ENCODE measurements around the gene ULBP3.
"Not testable (repeated sequence)": the region's sequence is repeated elsewhere in the genome, so short reads cannot be mapped to it uniquely, and the experiment has no call there.

- TF ChIP-seq, protein P1, sequence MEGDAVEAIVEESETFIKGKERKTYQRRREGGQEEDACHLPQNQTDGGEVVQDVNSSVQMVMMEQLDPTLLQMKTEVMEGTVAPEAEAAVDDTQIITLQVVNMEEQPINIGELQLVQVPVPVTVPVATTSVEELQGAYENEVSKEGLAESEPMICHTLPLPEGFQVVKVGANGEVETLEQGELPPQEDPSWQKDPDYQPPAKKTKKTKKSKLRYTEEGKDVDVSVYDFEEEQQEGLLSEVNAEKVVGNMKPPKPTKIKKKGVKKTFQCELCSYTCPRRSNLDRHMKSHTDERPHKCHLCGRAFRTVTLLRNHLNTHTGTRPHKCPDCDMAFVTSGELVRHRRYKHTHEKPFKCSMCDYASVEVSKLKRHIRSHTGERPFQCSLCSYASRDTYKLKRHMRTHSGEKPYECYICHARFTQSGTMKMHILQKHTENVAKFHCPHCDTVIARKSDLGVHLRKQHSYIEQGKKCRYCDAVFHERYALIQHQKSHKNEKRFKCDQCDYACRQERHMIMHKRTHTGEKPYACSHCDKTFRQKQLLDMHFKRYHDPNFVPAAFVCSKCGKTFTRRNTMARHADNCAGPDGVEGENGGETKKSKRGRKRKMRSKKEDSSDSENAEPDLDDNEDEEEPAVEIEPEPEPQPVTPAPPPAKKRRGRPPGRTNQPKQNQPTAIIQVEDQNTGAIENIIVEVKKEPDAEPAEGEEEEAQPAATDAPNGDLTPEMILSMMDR (IDR thresholded peaks at IDR 0.05; ENCODE audit: low read depth, low read length), result not testable (repeated sequence)
- TF ChIP-seq EZH2phosphoT487 (IDR thresholded peaks at IDR 0.05; ENCODE audit: low read depth), result not testable (repeated sequence)
These were observed 44.9 kb downstream of the ULBP3 start for GRCh38 chr6:150024021-150024420.
